HEK293T (cell line): ENCODE measurements around the gene PTPRE.

Experiments used
- ARNT ChIP-seq: fragments of 450-650 bp; IDR thresholded peaks from 2 replicates; pipeline ENCODE4 v1.6.1; 2017; ENCODE audit warnings: mild to moderate bottlenecking
- BHLHE40 ChIP-seq: fragments of 450-650 bp; IDR thresholded peaks from 2 replicates; pipeline ENCODE4 v1.6.1; 2016; ENCODE audit warnings: mild to moderate bottlenecking, moderate library complexity, borderline replicate concordance
- CTBP1 ChIP-seq: fragments of 450-650 bp; IDR thresholded peaks from 2 replicates; pipeline ENCODE4 v1.6.1; 2016; ENCODE audit warnings: borderline replicate concordance
- ELF4 ChIP-seq: fragments of 450-650 bp; IDR thresholded peaks from 2 replicates; pipeline ENCODE4 v1.6.1; 2017; ENCODE audit warnings: antibody characterized with exemption
- FOXK2 ChIP-seq: fragments of 450-650 bp; IDR thresholded peaks from 2 replicates; pipeline ENCODE4 v1.6.1; 2016; ENCODE audit warnings: mild to moderate bottlenecking
- FOXM1 ChIP-seq: fragments of 450-650 bp; IDR thresholded peaks from 2 replicates; pipeline ENCODE4 v1.6.1; 2017; ENCODE audit warnings: mild to moderate bottlenecking, borderline replicate concordance
- HDGF ChIP-seq: fragments of 450-650 bp; IDR thresholded peaks from 2 replicates; pipeline ENCODE4 v1.6.1; 2017; ENCODE audit warnings: antibody characterized with exemption, borderline replicate concordance
- L3MBTL2 ChIP-seq: fragments of 450-650 bp; conservative IDR thresholded peaks from 2 replicates; pipeline ENCODE4 v1.6.1; 2016; ENCODE audit warnings: mild to moderate bottlenecking
- LEF1 ChIP-seq: fragments of 450-650 bp; IDR thresholded peaks from 2 replicates; pipeline ENCODE4 v1.6.1; 2017; ENCODE audit warnings: mild to moderate bottlenecking, borderline replicate concordance
- PKNOX1 ChIP-seq: fragments of 450-650 bp; IDR thresholded peaks from 2 replicates; pipeline ENCODE4 v1.6.1; 2016
- SUZ12 ChIP-seq: fragments of 450-650 bp; IDR thresholded peaks from 2 replicates; pipeline ENCODE4 v1.6.1; 2016; ENCODE audit warnings: mild to moderate bottlenecking
- TARDBP ChIP-seq: fragments of 450-650 bp; IDR thresholded peaks from 2 replicates; pipeline ENCODE4 v1.6.1; 2016

- TF ChIP-seq TARDBP (no peak), SUZ12 (no peak), FOXM1 (no peak), BHLHE40 (no peak), HDGF (no peak), ELF4 (no peak), PKNOX1 (no peak), FOXK2 (no peak), ARNT (no peak), L3MBTL2 (no peak), CTBP1 (no peak), LEF1 (no peak)
These were observed 3.0 kb downstream of the PTPRE start for GRCh38 chr10:127909716-127910463.
